ENCODE results near the gene TBC1D8. TPM values are rescaled to one million over a fixed set of nuclear protein-coding genes. Genes with fewer than 3 reads are reported as not detected.

The TBC1D8 gene
- total and polyA plus RNA-seq, 2 experiments from 2014 or later = 18.0 to 36.9 TPM

DNA sequence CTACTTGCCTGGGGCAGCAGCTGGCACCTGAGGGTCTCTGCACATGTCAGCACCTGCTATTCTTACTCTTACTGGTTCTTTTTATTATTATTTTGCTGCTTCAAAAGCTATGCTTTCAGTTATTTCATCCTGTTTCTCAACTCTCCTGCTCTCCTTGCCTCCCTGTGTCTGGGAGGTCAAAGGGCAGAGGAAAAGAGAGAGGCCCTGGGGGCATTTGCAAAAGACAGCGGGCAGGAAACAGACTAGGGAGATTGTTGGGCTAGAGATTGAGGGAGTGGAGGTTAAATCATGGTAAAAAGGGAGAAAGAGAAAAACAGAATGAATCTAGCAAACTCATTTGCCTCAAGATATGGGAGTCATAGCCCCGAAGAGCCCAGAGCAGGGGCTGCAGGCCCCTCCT, 170.2 kb downstream of the TBC1D8 start:
- H3K4me1 Mint-ChIP-seq = peaks cover 22% of the 10 kb centered on the region
- H3K27me3 ChIP-seq (ENCODE audit: insufficient read depth) = no peaks in the 10 kb centered on the region
- H3K27ac Mint-ChIP-seq = no peak overlapping the region; the same call in 1 of the 2 replicates
- no peak for TF ChIP-seq NANOG (IDR thresholded peaks at IDR 0.05; ENCODE audit: borderline replicate concordance)
- no peak for TF ChIP-seq EZH2phosphoT487 (IDR thresholded peaks at IDR 0.05; ENCODE audit: unreplicated experiment)
- TF ChIP-seq EZH2 (IDR thresholded peaks at IDR 0.05; ENCODE audit: low read depth, unreplicated experiment) = no peak
- no peak for TF ChIP-seq ZNF114 (CRISPR knock-in tag; IDR thresholded peaks at IDR 0.05)
- no peak for TF ChIP-seq CREB1 (CRISPR knock-in tag; IDR thresholded peaks at IDR 0.05; ENCODE audit: low read depth)
- TF ChIP-seq ETS1 (IDR thresholded peaks at IDR 0.05) = no peak
- TF ChIP-seq REST (IDR thresholded peaks at IDR 0.05; ENCODE audit: unreplicated experiment) = no peak
- no peak for TF ChIP-seq STAT1 (IDR thresholded peaks at IDR 0.05; ENCODE audit: unreplicated experiment)
- no peak for TF ChIP-seq POLR2AphosphoS5 (IDR thresholded peaks at IDR 0.05; ENCODE audit: low read depth)
- TF ChIP-seq ZNF462 (CRISPR knock-in tag; IDR thresholded peaks at IDR 0.05) = no peak
- no peak for TF ChIP-seq CTCF (conservative IDR thresholded peaks at IDR 0.05; ENCODE audit: low read depth in 2 of 2)
- no peak for TF ChIP-seq ZNF331 (CRISPR knock-in tag; IDR thresholded peaks at IDR 0.05; ENCODE audit: low read depth)
- no peak for TF ChIP-seq JUNB (IDR thresholded peaks at IDR 0.05; ENCODE audit: unreplicated experiment)
- peaks cover 2% of the 10 kb centered on the region for H3K27me3 Mint-ChIP-seq (ENCODE audit: insufficient read depth, low read depth, poor library complexity)
- no peaks in the 10 kb centered on the region for H3K36me3 Mint-ChIP-seq (ENCODE audit: low read depth)
- ATAC-seq (no peak), DNase-seq (ENCODE audit: low spot score) (no peak)
- H3K4me1 ChIP-seq (ENCODE audit: insufficient read depth) = peaks cover 6% of the 10 kb centered on the region; the same call in 1 of the 2 replicates
- no peak overlapping the region for H2AFZ ChIP-seq
- H3K4me3 Mint-ChIP-seq = no peak overlapping the region
- no peaks in the 10 kb centered on the region for H3K79me2 ChIP-seq (replicated peaks; ENCODE audit: insufficient read depth)
- no peaks in the 10 kb centered on the region for H4K20me1 ChIP-seq (replicated peaks; ENCODE audit: insufficient read depth)
- no peaks in the 10 kb centered on the region for H3F3A ChIP-seq (replicated peaks; ENCODE audit: low read depth)
- H3K4me3 ChIP-seq = no peak overlapping the region
- no peaks in the 10 kb centered on the region for H3K9me3 Mint-ChIP-seq
- no peak overlapping the region for H3K4me2 ChIP-seq
- no peak overlapping the region for H3K27ac ChIP-seq (ENCODE audit: low read depth)
- H3K9me2 ChIP-seq (ENCODE audit: insufficient read depth) = no peaks in the 10 kb centered on the region
- no peaks in the 10 kb centered on the region; the same call in 1 of the 2 replicates for H3K36me3 ChIP-seq (ENCODE audit: insufficient read depth)

Measured in GM23338 (cell line).